ENCODE data around the gene C2CD5.
"Not testable (repeated sequence)": the region's sequence is repeated elsewhere in the genome, so short reads cannot be mapped to it uniquely, and the experiment has no call there.

Gene C2CD5

GRCh38 chr12:22535038-22535437 lies 9.3 kb downstream of the C2CD5 start:
- no peak for DNase-seq

- no peak for DNase-seq
Observed at GRCh38 chr12:22533155-22533554, 11.2 kb downstream of the C2CD5 start.

GRCh38 chr12:22532317-22532716 lies 12.0 kb downstream of the C2CD5 start:
- no peak for DNase-seq

- no peak for DNase-seq
Observed at GRCh38 chr12:22531205-22531604, 13.1 kb downstream of the C2CD5 start.

GRCh38 chr12:22529281-22530060 lies 14.9 kb downstream of the C2CD5 start:
- no peak for DNase-seq

DNA sequence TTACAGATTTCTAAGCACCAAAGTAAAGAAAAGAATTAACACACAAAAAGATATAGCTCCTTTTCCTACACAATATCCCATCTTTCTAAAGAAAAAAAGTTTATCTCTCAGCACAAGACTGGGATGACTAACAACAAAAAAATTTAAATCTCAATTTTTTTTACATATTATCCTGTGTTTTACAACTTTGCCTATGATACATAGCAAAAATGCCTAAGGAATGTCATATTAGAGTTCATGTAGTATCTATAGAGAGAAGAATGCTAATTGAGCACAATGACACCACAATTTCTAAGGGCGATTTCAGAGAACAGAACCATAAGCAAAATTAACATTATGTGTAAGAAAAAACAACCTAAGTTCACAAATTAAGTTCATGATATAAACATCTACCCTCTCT lies 16.3 kb downstream of the C2CD5 start:
- DNase-seq = no peak

DNA sequence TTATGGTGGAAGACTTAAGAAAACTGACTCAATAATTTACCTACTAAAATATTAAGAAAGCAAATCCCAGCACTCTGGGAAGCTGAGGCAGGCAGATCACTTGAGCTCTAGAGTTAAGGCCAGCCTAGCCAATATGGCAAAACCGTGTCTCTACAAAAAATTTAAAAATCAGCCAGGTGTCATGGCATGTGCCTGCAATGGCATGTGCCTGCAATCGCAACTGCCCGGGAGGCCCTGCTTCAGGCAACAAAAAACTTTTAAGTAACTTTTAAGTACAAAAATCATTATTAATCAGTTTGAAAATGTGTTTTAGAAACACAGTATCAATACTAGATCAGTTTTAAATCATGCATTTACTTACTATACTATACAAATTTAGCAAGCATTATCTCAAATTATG lies 17.5 kb downstream of the C2CD5 start:
- no peak for DNase-seq

DNA sequence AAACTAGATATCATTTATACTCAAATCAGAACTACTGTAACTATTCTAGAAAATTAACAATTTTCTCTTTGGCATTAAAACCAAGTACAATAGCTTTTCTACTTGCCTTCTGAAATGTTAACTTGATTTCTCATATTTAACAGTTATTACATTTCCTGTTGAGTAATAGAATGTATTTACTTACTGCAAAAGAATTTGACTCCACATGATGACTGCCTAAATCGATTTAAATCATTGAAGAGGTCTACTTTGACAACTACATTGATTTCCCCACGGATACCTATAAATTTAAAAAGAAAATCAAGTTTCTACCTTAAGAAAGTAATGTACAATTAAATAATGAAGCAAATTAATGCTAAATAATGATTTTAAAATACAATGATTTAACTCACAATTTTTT lies 18.9 kb downstream of the C2CD5 start:
- DNase-seq = no peak

DNA sequence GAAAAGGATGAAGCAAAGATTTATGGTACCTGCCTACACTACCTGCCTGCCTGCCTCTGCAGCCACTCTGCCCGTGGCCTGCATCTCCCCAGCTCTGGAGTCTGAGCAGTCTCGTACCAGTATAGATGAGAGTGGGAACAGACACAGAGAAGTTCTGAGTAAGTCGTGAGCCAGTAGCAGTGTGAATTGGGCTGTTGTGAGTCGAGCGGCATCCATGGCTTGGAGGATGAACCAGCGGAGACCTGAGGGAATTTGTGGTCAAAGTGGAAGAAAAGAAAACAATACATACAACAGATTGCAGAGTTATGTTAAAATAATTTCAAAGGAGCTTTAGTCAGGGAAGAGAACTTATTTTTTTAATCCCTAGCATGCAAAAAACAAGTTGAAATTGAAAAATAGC lies 25.3 kb downstream of the C2CD5 start:
- DNase-seq = no peak

DNA sequence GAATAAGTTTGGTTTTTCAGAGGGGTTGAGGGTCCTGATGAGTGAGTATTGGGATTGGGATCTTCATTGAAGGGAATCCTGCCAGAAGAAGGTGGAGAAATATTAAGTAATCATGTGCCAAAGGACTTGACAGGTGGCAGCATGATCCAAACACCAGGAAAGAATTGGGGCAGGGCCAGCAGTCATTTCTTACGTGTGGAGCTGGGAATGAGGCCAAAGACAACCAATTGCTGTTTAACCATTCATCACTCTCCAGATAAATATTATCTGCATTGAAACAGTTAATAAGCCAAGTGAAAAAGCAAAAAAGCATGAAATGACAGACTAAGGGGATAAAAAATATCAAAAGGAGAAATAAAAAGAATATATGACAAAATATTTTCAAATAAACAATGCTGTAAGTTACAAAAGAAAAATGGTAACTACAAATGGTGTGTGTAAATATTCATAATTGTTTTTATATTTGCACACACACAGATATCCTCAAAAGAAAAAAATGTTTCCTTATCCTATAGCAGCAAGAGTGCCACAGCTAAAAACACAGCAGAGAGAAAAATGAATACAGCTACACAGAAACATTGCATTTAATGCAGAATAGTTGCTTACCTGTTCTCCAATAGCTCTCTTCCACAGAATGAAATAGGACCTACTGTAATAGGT lies 26.2 kb downstream of the C2CD5 start:
- DNase-seq = no peak

DNA sequence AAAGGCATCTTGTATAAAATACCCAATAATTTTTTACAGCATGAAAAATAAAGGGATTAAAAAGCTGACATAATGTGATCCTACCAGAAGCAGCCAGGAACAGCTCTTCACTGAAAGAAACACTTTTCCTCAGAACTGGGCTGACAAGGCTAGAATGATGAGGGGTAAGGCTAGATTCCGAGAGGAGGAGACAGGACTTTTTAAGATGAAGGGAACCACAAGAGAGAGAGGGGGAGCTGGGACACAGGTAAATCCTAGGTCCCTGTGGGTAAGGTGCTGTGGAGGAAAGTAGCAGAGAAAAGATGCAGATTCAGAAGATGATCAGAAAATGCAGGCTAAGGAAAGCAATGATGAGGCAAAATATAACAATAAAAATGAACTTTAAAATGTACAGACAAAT lies 29.5 kb downstream of the C2CD5 start:
- no peak for DNase-seq

- no peak for DNase-seq
Observed at GRCh38 chr12:22505826-22506225, 38.5 kb downstream of the C2CD5 start.

DNA sequence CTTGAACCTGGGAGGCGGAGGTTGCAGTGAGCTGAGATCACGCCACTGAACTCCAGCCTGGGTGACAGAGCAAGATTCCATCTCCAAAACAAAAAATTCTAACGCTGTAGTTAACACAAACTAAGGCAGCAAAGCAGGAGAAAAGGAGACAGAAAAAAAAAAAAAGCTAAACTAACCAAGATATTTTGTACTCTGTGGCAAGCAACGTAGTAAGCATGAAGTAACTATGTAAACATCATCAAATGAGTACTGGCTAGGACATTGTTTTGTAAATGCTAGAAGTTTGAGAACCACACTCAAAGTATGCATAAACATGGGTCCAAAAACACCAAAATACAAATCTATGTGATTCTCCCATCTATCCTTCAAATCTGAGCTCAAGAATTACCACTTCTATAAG lies 44.2 kb downstream of the C2CD5 start:
- DNase-seq = no peak

DNA sequence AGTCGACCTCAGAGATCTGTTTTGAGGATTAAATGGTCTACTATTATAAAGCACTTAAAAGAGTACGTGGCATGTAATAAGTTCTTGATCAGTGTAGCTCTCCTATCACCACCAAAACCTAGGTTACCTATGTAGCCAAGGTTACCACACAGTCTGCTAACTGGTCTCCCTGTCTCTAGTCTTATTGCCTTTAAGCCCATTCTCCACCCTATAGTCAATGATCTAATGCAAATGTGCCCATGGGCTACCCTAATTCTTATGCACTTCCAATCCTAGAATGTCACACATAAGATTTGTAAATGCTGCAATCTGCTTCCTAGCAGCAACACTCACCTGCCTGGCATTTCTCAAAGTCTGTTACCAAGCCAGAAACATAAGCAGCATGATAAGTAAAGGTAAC lies 44.9 kb downstream of the C2CD5 start:
- DNase-seq = no peak

DNA sequence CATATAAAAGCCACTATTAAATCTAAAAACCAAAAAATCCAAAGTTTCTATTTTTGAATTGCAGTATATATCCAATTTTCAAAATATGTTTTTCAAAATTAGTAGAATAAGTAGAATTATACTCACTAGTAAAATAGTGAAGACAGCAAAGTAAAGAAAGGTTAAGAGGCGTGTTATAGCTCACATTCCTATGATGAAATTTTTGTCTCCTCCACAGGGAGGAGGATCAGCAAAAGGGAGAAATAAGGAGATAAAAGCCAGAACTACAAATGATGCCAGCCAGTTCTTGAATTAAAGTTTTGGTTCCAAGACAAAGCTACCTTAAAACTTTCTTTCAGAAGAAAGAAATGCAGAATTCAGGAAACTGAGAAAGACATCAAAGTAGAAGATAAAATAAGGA lies 50.0 kb downstream of the C2CD5 start:
- no peak for DNase-seq

DNA sequence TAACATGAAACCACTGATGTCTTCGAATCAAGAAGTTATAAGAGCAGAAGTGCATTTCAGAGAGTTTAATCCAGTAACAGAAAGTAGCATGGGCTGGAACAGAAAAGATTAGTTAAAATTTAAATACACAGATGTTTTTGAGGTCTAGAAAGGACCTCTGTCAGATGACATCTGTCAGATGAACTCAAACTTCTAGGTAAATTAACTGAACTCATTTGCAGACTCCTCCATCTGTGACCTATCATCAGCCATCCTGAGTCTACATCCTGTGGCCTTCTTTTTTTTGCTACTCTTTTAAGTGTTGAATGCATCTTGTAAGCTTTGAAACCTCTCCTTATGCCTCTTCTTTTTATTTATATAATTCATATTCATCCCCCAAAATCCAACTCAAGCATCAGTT lies 53.3 kb downstream of the C2CD5 start:
- DNase-seq = no peak

GRCh38 chr12:22488478-22488877 lies 55.9 kb downstream of the C2CD5 start:
- no peak for DNase-seq

DNA sequence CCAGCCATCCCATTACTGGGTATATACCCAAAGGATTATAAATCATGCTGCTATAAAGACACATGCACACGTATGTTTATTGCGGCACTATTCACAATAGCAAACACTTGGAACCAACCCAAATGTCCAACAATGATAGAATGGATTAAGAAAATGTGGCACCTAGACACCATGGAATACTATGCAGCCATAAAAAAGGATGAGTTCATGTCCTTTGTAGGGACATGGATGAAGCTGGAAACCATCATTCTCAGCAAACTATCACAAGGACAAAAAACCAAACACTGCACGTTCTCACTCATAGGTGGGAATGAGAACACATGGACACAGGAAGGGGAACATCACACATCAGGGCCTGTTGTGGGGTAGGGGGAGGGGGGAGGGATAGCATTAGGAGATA lies 56.7 kb downstream of the C2CD5 start:
- not testable (repeated sequence) for DNase-seq

DNA sequence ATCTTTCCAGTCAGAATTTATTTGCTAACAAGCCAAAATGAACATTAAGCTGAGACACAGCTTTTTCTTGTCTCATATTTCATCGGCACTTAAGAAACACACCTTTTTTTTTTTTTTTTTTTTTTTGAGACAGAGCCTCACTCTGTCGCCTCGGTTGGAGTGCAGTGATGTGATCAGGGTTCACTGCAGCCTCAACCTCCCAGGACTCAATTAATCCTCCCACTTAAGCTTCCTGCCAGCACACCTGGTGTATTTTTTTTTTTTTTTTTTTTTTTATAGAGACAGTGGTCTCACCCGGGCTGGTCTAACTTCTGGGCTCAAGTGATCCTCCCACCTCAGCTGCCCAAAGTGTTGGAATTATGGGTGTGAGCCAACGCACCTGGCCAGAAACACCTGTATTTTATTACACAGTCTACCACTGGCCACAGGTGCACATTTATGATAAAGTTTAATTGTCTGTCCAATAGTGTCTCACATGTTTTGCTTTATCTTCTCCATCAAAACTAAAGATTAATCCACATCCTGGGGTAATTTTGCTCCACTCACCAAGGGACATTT lies 62.7 kb downstream of the C2CD5 start:
- no peak for DNase-seq

DNA sequence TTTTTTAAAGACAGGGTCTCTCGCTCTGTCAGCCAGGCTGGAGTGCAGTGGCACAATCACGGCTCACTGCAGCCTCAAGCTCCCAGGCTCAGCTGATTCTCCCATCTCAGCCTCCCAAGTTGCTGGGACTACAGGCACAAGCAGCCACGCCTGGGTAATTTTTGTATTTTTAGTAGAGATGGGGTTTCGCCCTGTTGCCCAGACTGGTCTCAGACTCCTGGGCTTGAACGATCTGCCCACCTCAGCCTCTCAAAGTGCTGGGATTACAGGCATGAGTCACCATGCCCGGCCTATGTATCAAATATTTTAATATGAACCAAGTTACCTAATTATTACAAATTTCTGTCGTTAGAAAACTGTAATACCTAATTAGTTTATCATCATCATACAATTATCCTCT lies 63.5 kb downstream of the C2CD5 start:
- not testable (repeated sequence) for DNase-seq

DNA sequence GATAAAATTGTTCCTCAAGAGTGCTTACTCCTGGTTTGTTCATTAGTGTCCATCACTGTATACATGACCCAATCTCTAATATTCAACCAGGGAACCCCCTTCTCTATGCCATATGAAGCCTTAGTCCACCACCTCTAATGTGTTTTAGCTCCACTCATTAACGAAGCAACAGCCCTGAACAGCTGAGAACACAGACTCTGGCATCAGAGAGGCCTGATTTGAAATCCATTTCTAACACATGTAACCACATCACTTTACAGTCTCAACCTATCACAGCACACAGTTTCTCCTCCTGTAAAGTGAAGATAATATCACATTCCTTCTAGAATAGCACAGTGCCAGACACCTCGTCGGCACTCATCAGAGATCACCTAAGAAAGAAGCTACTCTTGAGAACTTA lies 64.3 kb downstream of the C2CD5 start:
- no peak for DNase-seq

DNA sequence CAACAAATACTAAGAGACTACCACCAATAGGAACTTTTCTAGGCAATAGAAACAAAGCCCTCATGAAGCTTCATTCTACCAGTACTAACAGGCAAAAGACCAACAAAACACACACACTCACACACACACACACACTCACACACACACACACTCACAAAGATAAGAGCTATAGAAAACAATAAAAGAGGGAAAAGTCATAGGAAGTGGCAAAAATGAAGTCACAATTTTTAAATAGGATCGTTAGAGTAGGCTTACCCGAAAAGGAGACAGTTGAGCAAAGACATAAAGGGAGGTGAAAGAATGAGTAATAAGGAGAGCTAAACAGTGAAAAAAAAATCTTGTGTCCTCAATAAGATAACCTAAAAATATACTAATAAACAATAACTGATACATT lies 66.5 kb downstream of the C2CD5 start:
- no peak for DNase-seq

DNA sequence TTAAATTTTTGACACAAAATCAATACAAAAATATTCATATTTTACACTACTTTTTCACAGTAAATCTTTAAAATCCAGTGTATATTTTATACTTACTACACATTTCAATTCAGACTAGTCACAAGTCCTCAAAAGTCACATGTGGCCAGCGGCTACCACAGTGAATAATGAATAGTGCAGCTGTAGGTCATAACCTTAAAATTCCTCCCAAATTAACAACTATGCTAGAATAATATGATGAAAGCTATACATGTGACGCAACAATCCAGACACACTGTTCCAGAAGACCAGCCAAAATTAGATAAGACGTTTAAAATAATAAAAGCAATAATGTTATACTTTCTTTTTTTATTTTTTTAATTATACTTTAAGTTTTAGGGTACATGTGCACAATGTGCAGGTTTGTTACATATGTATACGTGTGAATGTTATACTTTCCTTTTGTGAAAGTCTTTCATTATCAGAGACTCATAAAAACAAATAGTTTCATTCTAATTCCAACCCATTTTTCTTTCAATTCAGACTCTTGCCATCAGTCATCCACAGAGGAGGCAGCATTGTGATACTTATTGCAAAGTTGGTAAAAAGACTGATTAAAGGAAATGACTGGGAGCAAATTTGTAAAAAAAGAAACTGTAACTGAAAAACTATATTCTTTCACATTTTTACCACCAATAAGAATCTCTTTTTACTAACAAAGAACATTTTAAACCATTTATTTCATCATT lies 67.0 kb downstream of the C2CD5 start:
- DNase-seq = no peak

- no peak for DNase-seq
Observed at GRCh38 chr12:22476133-22476532, 68.2 kb downstream of the C2CD5 start.

All from activated naive CD4-positive, alpha-beta T cell (primary cell).